ENCODE data around the gene EPS8L2.
A peak's percentile ranks its signal among the peaks of the same experiment; 100 is the strongest.

DNA sequence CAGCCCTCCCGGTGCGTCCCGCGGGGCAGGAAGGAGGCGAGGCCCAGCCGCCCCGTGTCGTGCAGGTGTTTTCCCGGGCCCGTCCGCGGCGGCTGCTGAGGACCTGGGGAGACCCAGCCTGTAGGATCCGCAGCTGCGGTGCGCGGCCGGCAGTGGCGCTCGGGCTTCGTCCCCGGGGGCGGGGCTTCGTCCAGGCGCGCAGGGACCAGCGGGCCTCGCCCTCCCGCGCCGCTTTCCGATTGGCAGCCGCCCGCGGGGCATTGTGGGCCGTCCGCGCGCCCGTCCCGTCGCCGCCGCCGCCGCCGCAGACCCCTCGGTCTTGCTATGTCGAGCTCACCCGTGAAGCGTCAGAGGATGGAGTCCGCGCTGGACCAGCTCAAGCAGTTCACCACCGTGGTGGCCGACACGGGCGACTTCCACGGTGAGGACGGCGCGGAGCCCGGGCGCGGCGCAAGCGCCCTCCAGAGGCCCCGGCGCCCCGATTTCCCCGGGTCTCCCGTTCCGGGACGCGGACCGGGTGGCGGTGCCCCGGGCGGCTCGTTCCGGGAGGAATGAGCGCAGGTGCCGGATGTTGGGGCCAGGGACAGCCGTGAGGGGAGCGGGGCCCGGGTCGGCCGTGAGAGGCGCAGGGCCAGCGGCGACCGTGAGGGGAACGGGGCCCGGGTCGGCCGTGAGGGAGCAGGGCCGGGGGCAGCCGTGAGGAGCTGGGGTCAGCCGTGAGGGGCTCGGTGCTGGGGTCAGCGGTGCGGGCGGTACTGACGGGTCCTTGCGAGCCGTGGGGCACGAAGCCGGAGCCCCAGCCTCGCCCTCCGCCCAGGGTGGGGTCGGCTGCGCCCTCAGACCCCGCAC is 41.4 kb downstream of the EPS8L2 start, which contains the start of gene TALDO1:
- TF ChIP-seq, protein P1, sequence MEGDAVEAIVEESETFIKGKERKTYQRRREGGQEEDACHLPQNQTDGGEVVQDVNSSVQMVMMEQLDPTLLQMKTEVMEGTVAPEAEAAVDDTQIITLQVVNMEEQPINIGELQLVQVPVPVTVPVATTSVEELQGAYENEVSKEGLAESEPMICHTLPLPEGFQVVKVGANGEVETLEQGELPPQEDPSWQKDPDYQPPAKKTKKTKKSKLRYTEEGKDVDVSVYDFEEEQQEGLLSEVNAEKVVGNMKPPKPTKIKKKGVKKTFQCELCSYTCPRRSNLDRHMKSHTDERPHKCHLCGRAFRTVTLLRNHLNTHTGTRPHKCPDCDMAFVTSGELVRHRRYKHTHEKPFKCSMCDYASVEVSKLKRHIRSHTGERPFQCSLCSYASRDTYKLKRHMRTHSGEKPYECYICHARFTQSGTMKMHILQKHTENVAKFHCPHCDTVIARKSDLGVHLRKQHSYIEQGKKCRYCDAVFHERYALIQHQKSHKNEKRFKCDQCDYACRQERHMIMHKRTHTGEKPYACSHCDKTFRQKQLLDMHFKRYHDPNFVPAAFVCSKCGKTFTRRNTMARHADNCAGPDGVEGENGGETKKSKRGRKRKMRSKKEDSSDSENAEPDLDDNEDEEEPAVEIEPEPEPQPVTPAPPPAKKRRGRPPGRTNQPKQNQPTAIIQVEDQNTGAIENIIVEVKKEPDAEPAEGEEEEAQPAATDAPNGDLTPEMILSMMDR (IDR thresholded peaks at IDR 0.05 in 8 of 11, conservative IDR thresholded peaks at IDR 0.05 in 3 of 11) = peak in 7 of 11 experiments; percentile 21 to 67 (median 48)
- TF ChIP-seq POLR2A (IDR thresholded peaks at IDR 0.05) = peak in 1 of 3 donors; percentile 44
- TF ChIP-seq POLR2AphosphoS5 (IDR thresholded peaks at IDR 0.05) = peak; percentile 86 to 90 (median 89)

Measured in spleen (tissue), 7 donors.